ENCODE results near the gene ATP6V0A1. TPM values are rescaled to one million over a fixed set of nuclear protein-coding genes. Genes with fewer than 3 reads are reported as not detected.

Gene ATP6V0A1
- total RNA-seq, 2 experiments from 2014 or later, result 3.4 to 5.6 TPM

GRCh38 chr17:42514867-42515266, 56.2 kb downstream of the ATP6V0A1 start:
- Mint-ChIP-seq H3K27me3 (no peaks in the 10 kb centered on the region), H3K27ac (no peak overlapping the region), H3K4me1 (peaks cover 4% of the 10 kb centered on the region), H3K36me3 (no peaks in the 10 kb centered on the region), H3K4me3 (no peak overlapping the region), H3K9me3 (no peaks in the 10 kb centered on the region)
- no peak for DNase-seq

- Mint-ChIP-seq H3K4me1 (peaks cover 4% of the 10 kb centered on the region), H3K36me3 (peaks cover 2% of the 10 kb centered on the region), H3K27ac (no peak overlapping the region), H3K27me3 (no peaks in the 10 kb centered on the region), H3K4me3 (no peak overlapping the region), H3K9me3 (no peaks in the 10 kb centered on the region)
- peak; percentile 72 for DNase-seq
Measured at GRCh38 chr17:42517516-42517915, 58.8 kb downstream of the ATP6V0A1 start.

- Mint-ChIP-seq H3K4me1 (peaks cover 4% of the 10 kb centered on the region), H3K27me3 (no peaks in the 10 kb centered on the region), H3K9me3 (no peaks in the 10 kb centered on the region), H3K36me3 (peaks cover 2% of the 10 kb centered on the region), H3K27ac (no peak overlapping the region), H3K4me3 (no peak overlapping the region)
- no peak for DNase-seq
Measured at GRCh38 chr17:42518046-42518754, 59.5 kb downstream of the ATP6V0A1 start.

- H3K4me1 Mint-ChIP-seq, result peaks cover 4% of the 10 kb centered on the region
- H3K4me3 Mint-ChIP-seq, result no peak overlapping the region
- H3K9me3 Mint-ChIP-seq, result no peaks in the 10 kb centered on the region
- H3K36me3 Mint-ChIP-seq, result peaks cover 2% of the 10 kb centered on the region
- no peak for DNase-seq
- no peak overlapping the region for H3K27ac Mint-ChIP-seq
- no peaks in the 10 kb centered on the region for H3K27me3 Mint-ChIP-seq
Measured at GRCh38 chr17:42518755-42519545, 60.3 kb downstream of the ATP6V0A1 start.

DNA sequence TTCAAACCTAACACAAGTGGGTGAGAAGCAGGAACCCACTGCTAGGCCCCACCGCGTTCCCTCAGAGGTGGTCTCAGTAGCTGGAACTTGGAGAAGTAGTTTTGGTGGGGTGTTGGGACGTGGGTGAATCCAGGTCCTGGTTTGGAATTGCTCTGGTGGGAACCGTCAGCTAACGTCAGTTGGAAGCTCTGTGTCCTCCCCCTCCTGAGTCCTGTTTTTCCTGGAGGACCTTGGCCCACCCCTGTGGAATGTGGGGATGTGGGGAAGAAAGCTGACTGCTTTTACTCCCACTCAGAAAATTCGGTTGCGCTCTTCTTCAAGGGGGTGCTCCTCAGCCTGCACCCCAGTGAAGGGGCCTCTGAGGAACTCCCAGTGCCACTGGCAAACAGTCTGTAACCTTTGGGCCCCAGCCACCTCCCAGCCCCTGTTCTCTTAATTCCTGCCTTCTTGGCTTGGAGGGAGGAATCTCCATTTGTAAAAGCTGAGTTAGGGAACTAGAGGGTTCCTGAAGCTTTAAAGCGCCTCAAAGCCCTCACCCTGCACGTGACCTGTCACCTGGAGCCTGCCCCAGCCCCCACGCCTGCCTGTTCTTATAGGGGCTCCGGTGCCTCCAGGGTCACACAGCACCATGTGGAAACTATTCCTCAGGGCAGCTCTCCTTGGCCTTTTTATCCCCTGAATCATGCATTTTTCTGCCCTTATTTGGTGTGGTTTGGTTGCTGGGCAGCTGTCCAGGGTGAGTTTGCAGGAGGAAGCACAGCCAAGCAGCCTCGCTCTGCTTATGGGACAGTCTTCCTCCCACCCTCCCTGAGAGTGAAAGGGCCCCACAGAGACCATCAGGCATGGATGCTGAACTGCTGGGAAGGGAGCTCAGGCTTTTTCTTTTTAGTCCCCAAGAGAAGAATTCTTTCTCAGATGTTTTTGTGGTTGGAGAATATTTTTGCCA, 61.1 kb downstream of the ATP6V0A1 start:
- Mint-ChIP-seq H3K4me1 (peaks cover 9% of the 10 kb centered on the region), H3K9me3 (no peaks in the 10 kb centered on the region), H3K27me3 (no peaks in the 10 kb centered on the region), H3K27ac (no peak overlapping the region), H3K4me3 (no peak overlapping the region), H3K36me3 (peaks cover 2% of the 10 kb centered on the region)
- no peak for DNase-seq

DNA sequence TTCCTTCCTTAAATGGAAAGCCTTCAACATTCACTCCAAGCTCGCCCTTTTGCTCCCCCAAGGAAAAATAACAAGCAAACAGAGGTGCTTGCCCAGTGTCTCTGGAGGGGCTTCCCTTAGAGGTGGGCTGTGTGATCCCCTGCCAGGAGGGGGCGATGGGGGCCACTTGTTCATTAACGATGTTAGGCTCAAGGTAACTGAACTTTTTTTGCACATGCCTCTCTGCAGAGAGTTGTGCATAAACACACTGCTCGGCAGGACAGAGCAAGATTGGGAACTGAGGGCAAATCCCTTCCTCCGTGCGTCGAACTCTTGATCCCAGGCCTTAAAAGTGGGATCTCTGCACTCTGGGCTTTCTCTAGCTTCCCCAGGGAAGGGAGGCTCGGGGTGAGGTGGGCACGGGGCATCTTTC, 61.9 kb downstream of the ATP6V0A1 start:
- Mint-ChIP-seq H3K4me1 (peaks cover 9% of the 10 kb centered on the region), H3K27me3 (no peaks in the 10 kb centered on the region), H3K36me3 (peaks cover 2% of the 10 kb centered on the region), H3K4me3 (no peak overlapping the region), H3K9me3 (no peaks in the 10 kb centered on the region), H3K27ac (no peak overlapping the region)
- peak; percentile 34 for DNase-seq

DNA sequence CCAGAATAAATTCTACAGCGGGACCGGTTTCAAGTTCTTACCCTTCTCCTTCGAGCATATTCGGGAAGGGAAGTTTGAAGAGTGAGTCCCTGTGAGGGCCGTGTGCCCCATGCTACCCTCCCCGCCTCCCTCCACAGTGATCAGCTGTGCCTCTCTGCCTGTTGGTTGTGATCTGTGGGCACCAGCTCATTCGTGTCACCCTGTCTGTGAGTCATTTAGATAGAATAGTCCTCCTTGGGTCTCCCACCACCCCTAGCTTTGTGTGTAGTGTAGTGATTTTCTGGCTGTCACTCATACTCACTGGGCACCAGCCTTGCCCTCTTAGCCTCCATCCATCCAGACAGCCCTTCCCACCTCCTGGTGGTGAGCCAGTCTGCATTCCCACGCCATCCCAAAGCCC, 62.4 kb downstream of the ATP6V0A1 start:
- DNase-seq, result no peak
- Mint-ChIP-seq H3K9me3 (no peaks in the 10 kb centered on the region), H3K36me3 (peaks cover 2% of the 10 kb centered on the region), H3K27me3 (no peaks in the 10 kb centered on the region), H3K4me1 (peaks cover 9% of the 10 kb centered on the region), H3K27ac (no peak overlapping the region), H3K4me3 (no peak overlapping the region)

DNA sequence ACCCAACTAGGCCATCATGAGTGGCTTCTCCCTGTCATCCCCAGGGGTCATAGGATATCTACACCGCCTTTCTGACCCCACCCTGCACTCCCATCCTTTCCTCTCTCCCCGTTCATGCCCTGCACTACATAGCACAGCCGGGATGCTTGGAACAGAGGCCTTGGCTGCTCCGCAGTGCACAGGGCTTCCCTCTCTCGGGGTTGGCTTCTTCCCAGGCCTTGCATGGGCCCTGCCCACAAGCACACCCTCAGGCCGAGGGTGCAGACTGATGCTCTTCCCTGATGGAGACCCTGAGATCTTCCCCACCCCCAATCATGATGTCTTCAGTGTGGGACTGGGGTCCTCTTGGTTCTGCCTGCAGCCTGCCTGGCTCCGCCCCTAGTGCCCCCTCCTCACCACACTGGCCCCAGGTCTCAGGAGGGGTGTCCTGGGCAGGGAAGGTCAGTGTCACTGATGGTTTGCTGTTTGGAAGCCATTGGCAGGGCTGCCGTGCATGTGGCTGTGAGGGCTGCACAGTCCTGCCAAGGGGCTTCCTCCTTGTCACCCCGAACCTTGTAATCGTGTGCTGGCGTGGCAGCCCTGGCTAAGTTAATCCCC, 63.1 kb downstream of the ATP6V0A1 start:
- Mint-ChIP-seq H3K9me3 (no peaks in the 10 kb centered on the region), H3K36me3 (peaks cover 2% of the 10 kb centered on the region), H3K4me1 (peaks cover 9% of the 10 kb centered on the region), H3K27me3 (no peaks in the 10 kb centered on the region), H3K4me3 (no peak overlapping the region), H3K27ac (no peak overlapping the region)
- no peak for DNase-seq

DNA sequence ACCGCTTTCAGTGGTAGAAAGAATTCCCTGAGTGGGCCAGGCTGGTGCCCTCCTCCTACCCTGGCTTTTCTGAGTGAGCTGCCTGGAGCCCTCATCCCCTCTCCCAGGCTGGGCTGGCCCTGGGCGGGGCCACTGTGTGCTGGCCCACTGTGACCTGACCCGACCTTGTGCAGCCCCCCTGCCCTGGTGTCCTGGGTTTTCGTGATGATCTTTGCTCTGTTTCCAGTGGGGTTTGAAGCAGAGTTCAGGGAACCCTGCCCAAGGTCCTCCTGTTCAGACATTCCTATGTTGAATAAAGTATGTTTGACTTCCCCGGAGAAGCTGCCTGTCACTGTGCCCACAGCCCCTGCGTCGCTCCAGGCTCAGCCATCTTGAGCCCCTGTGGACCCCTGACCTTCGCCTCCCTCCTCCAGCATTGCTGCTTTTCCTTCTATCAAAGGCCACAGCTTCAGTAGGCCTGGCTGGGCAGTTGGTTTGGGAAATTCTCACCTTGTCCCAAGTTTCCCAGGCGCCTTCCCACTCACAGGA, 63.6 kb downstream of the ATP6V0A1 start:
- Mint-ChIP-seq H3K4me1 (peaks cover 12% of the 10 kb centered on the region), H3K9me3 (no peaks in the 10 kb centered on the region), H3K36me3 (peaks cover 2% of the 10 kb centered on the region), H3K4me3 (no peak overlapping the region), H3K27me3 (no peaks in the 10 kb centered on the region), H3K27ac (no peak overlapping the region)
- no peak for DNase-seq

GRCh38 chr17:42522798-42523278, 64.2 kb downstream of the ATP6V0A1 start:
- H3K4me1 Mint-ChIP-seq, result peaks cover 10% of the 10 kb centered on the region
- H3K9me3 Mint-ChIP-seq, result no peaks in the 10 kb centered on the region
- no peak for DNase-seq
- H3K27ac Mint-ChIP-seq, result no peak overlapping the region
- H3K4me3 Mint-ChIP-seq, result no peak overlapping the region
- H3K36me3 Mint-ChIP-seq, result peaks cover 2% of the 10 kb centered on the region
- H3K27me3 Mint-ChIP-seq, result no peaks in the 10 kb centered on the region

DNA sequence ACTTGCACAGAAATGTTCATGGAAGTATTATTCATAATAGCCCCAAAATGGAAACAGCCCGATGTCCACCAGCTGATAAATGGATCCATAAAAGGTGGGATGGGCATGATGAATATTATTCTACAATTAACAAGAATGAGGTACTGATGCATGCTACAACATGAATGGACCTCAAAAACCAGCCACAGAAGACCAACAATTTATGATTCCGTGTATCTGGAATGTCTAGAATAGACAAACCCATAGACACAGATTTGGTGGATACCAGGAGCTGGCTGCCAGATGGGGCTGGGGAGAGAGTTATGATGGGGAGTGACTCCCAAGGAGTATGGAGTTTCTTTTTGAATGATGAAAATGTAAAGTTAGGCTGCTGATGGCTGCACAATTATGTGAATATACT, 66.5 kb downstream of the ATP6V0A1 start:
- Mint-ChIP-seq H3K4me1 (peaks cover 18% of the 10 kb centered on the region), H3K27ac (no peak overlapping the region), H3K4me3 (no peak overlapping the region), H3K36me3 (peaks cover 2% of the 10 kb centered on the region), H3K27me3 (no peaks in the 10 kb centered on the region), H3K9me3 (no peaks in the 10 kb centered on the region)
- no peak for DNase-seq

GRCh38 chr17:42526031-42526444, 67.4 kb downstream of the ATP6V0A1 start:
- Mint-ChIP-seq H3K9me3 (no peaks in the 10 kb centered on the region), H3K4me1 (peaks cover 27% of the 10 kb centered on the region), H3K27me3 (no peaks in the 10 kb centered on the region), H3K36me3 (peaks cover 2% of the 10 kb centered on the region), H3K27ac (no peak overlapping the region), H3K4me3 (no peak overlapping the region)
- DNase-seq, result no peak

DNA sequence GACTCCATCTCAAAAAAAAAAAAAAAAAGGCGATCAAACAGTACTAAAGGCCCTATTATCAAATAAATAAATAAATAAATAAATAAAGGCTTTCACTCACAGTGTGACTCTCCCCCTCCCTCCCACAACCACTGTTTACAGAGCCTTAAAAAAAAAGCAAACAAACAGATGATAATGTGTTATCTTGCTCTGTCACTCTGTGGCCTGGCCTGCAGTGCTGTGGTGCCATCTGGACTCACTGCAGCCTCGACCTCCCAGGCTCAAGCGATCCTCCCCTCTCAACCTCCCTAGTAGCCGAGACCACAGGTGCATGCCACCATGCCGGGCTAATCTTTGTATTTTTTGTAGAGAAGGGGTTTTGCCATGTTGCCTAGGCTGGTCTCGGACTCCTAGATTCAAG, 69.3 kb downstream of the ATP6V0A1 start:
- Mint-ChIP-seq H3K4me3 (no peak overlapping the region), H3K27ac (no peak overlapping the region), H3K9me3 (no peaks in the 10 kb centered on the region), H3K27me3 (no peaks in the 10 kb centered on the region), H3K4me1 (peaks cover 35% of the 10 kb centered on the region), H3K36me3 (no peaks in the 10 kb centered on the region)
- DNase-seq, result no peak

- Mint-ChIP-seq H3K4me3 (no peak overlapping the region), H3K9me3 (no peaks in the 10 kb centered on the region), H3K27ac (no peak overlapping the region), H3K4me1 (peaks cover 35% of the 10 kb centered on the region), H3K27me3 (no peaks in the 10 kb centered on the region), H3K36me3 (no peaks in the 10 kb centered on the region)
- no peak for DNase-seq
Measured at GRCh38 chr17:42529061-42529460, 70.4 kb downstream of the ATP6V0A1 start.
